Daoy (cell line): ENCODE results near the gene SNAP91. TPM values are rescaled to one million over a fixed set of nuclear protein-coding genes. Genes with fewer than 3 reads are reported as not detected.

Experiments
- DNase-seq: peaks from one replicate; pipeline ENCODE4 v3.0.0-alpha.2; 2015; ENCODE audit warnings: low read depth
- total RNA-seq: library from RNA; depleted of rRNA; stranded (reverse); fragments of >200 nt; shearing (Covaris generic); gene quantifications from 2 replicates; pipeline ENCODE4 v1.2.3, GENCODE V29; 2014; rRNA removed

The SNAP91 gene
- total RNA-seq, 1 experiment from 2014 or later = 0.86 TPM

- peak; percentile 57 for DNase-seq
Observed at GRCh38 chr6:83546636-83547035, 162.3 kb downstream of the SNAP91 start.

GRCh38 chr6:83539678-83540077 is 169.2 kb downstream of the SNAP91 start:
- DNase-seq = no peak

DNA sequence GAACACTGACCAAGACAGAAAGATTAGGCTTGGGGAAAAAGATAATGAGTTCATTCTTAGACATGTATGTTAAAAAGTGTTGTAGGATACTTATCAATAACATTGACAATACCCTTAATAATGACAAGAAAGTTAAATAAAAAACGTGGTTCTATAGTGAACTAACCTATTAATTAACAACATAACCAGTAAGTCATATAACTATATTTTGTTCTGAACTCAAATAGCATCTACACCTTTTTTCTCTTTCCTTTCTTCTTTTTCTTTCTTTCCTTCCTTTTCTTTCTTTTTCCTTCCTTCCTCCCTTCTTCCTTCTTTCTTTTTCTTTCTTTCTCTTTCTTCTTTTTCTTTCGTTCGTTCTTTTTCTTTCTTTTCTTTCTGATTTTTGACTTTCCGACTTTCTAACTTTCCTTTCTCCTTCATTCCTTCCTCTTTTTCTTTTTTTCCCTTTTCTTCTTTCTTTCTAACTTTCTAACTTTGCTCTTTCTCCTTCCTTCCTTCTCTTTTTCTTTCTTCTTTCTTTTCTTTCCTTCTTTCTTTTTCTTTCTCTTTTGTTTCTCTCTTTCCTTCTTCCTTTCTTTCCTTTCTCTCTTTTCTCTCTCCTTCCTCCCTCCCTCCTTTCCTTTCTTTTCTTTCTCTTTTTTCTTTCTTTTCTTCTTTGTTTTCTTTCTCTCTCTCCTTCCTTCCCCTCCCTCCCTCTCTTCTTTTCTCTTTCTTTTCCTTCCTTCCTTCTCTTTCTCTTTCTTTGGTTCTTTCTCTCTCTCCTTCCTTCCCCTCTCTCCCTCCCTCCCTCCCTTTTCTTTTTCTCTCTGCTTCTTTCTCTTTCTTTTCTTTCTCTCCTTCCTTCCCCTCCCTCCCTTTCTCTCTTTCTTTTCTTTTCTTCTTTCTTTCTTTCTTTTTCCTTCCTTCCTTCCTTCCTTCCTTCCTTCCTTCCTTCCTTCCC is 172.0 kb downstream of the SNAP91 start:
- no peak for DNase-seq

- peak; percentile 46 for DNase-seq
Observed at GRCh38 chr6:83536034-83536646, 172.8 kb downstream of the SNAP91 start.

DNA sequence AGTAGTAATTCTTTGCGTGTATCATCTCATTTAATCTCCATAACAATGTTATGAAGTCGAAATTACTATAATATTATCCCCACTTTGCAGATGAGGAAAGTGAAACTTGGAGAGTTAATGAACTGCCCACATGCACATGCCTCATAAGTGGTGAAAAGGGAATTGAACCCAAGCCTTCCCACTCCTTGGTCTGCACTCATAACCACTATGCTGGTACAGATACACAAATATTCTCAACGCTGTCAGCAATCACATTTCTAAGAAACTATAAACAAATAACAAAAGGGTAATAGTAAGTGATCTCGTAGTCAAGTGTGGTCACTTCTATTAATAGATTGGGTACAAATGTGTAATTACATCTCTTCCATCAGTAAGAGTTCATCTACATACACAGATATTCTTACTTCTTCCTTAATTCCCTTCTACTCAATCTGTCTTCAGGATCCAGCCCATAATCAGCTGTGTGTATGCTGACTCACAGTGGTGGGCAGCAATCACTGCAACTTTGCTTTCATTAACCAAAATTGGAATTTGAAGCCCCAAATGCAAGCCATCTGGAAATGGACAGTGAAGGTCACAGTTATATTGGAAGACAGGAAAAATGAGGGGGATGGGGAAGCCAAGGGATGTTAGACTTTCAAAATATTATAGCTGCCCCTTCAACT is 190.0 kb downstream of the SNAP91 start:
- peak; percentile 19 for DNase-seq

- no peak for DNase-seq
Observed at GRCh38 chr6:83517500-83517899, 191.4 kb downstream of the SNAP91 start.

DNA sequence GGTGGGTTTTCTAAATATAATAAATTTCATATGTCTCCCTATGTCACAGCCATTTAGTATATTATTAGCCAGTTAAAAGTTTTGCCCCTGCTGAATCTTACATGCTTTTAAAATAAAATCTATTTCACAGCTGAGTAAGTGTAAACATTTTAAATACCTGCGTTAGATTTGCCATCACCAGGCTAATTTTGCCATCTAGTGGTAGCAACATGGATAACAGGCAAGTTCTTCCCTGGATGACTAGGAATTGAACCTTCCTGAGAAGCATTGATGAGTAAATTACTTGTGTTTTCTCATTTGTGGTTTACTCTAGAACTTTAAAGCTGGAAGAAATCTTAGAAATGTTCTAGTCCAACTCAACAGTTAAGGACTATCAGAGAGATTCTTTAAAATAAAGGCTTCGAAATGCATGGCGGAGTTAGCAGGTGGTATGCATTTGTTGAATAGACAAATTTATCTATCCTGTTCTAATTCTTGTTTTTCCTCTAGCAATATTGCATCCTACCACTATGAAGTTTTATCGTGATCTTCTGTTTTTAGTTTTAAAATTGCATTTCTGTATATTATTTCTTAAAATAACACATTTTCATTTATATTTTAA is 193.9 kb downstream of the SNAP91 start:
- peak; percentile 47 for DNase-seq

DNA sequence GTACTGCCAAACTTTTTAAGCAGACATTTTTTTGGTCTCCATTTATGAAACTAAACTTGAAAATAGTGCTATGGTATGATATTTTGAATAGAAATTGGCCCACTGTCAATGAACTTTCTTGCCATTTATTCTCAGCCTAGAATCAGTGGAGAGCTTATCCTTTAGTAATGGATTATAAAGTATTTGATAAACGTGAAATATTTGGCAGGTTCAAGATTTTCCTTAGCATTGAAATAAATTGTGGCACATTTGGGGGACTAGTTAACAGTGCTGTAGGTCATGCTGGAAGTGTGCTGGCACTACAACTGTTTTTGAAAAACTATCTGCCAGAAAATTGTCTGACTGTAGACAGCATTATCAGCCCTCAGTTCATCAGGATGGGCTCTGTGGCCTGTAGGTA is 194.4 kb downstream of the SNAP91 start:
- no peak for DNase-seq

DNA sequence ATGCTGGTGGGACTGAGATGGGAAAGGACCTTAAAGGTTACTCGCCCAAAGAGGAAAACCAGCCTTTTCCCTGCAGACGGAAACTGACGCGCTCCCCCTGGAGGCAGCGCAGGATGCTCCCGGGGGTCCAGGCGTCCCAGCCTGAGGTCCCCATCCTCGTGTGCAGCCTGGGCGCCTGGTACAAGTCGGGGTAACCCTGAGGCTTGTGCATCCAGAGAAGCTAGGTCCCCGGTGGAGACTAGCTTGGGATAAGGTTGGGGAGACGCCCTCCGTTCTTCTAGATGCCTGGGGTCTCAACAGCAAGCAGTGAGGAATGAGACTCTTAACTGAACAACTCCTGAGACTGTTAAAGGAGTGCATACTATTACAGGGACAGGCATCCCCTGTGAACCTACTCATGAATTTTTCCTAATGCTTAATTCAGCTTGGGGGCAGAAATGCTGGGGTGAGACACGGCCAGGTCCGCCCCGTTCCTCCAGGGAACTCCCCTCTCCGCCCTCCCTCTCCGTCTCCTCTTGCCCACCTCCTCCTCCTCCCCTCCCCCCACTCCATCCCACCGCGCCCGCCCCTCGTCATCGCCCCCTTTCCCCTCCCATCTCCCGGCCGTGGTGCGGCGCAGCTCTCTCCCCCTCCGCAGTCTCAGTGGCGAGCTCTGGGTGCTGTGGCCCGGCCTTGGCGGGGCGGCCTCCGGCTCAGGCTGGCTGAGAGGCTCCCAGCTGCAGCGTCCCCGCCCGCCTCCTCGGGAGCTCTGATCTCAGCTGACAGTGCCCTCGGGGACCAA is 196.8 kb downstream of the SNAP91 start, which contains the start of gene PRSS35:
PRSS35 (plus strand) TSS at position 634 of the 781 bp plus-strand sequence. CDS start 10,908 bp downstream, outside the sequence.
- peak; percentile 72 for DNase-seq

- no peak for DNase-seq
Observed at GRCh38 chr6:83511266-83511665, 197.6 kb downstream of the SNAP91 start.

DNA sequence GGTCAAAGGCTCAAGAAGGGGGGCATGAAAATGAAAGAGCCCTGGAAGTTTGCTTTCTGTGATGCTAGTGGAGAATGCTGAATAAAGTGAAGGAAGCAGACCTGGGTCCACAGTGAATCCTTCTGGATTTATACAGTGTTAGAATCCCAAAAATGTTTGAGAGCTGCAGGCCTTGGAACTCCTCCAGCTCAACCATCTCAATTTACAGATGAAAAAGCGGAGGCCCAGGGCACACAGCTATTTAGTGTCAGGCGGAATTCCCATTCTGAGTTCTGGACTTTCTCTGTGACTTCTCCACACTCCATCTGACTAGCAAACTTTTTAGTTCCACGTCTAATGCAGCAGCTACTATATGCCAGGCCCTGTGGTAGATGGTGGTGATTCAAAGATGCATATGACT is 198.1 kb downstream of the SNAP91 start:
- DNase-seq = no peak

- no peak for DNase-seq
Observed at GRCh38 chr6:83509441-83509840, 199.5 kb downstream of the SNAP91 start.

- no peak for DNase-seq
Observed at GRCh38 chr6:83505356-83505755, 203.5 kb downstream of the SNAP91 start.

Other genes starting within 250 kb of the SNAP91 start
- gene PRSS35, start 196.6 kb downstream of the SNAP91 start, total RNA-seq = not detected in 2 replicates
- gene RIPPLY2, start 144.3 kb upstream of the SNAP91 start, total RNA-seq = 5.1 and 5.4 TPM in 2 replicates
- 50.9 and 52.6 TPM in 2 replicates for gene CYB5R4, start 150.6 kb upstream of the SNAP91 start, total RNA-seq